Activated CD8-positive, alpha-beta T cell treated with anti-CD3 and anti-CD28 coated beads for 36 hours (primary cell): ENCODE data around the gene UNC13A. TPM values are rescaled to one million over a fixed set of nuclear protein-coding genes. Genes with fewer than 3 reads are reported as not detected.

Experiments
- ATAC-seq: fragments of 200-7000 bp; cut with Tn5 transposase; one replicate; pipeline ENCODE4 v1.10.0; 2021; ENCODE audit warnings: mild to moderate bottlenecking, moderate library complexity
- CTCF ChIA-PET: fragments of 350-600 bp; sonication (Branson Sonifier 250); formaldehyde crosslinking; loops from one replicate; lab custom pipeline; 2021; ENCODE audit warnings: antibody characterized with exemption; lab: Charles Lee
- POLR2A ChIA-PET: fragments of 350-600 bp; sonication (Branson Sonifier 250); formaldehyde crosslinking; loops from one replicate; lab custom pipeline; 2021; ENCODE audit warnings: antibody characterized with exemption; lab: Charles Lee
- DNase-seq: peaks from one replicate; pipeline ENCODE4 v3.0.0-alpha.2; 2020
- H3K27ac Mint-ChIP-seq: one replicate; pipeline ENCODE4 v1.8.0; 2021; ENCODE audit warnings: mild to moderate bottlenecking, mixed read lengths
- H3K27me3 Mint-ChIP-seq: one replicate; pipeline ENCODE4 v1.8.0; 2021; ENCODE audit warnings: mixed read lengths
- H3K36me3 Mint-ChIP-seq: one replicate; pipeline ENCODE4 v1.8.0; 2021; ENCODE audit warnings: low read depth, mixed read lengths
- H3K4me1 Mint-ChIP-seq: one replicate; pipeline ENCODE4 v1.8.0; 2021; ENCODE audit warnings: low read depth, mixed read lengths
- H3K4me3 Mint-ChIP-seq: one replicate; pipeline ENCODE4 v1.8.0; 2021; ENCODE audit warnings: mild to moderate bottlenecking, moderate library complexity, mixed read lengths
- H3K9me3 Mint-ChIP-seq: one replicate; pipeline ENCODE4 v1.8.0; 2021; ENCODE audit warnings: mixed read lengths
- CTCF ChIP-seq: fragments of 200-600 bp; IDR thresholded peaks from one replicate; pipeline ENCODE4 v1.8.0; 2022; ENCODE audit warnings: antibody characterized with exemption, mild to moderate bottlenecking
- intact Hi-C: fragments of 100-400 bp; cut with micrococcal nuclease; formaldehyde crosslinking; loops from one replicate; pipeline ENCODE4 v1.10.0; 2022
- total RNA-seq, 2 experiments: library from RNA; stranded (reverse); gene quantifications; one replicate each; pipeline ENCODE4 v1.2.3, GENCODE V29; 2021

The UNC13A gene
- total RNA-seq, 2 experiments from 2014 or later, result not detected

DNA sequence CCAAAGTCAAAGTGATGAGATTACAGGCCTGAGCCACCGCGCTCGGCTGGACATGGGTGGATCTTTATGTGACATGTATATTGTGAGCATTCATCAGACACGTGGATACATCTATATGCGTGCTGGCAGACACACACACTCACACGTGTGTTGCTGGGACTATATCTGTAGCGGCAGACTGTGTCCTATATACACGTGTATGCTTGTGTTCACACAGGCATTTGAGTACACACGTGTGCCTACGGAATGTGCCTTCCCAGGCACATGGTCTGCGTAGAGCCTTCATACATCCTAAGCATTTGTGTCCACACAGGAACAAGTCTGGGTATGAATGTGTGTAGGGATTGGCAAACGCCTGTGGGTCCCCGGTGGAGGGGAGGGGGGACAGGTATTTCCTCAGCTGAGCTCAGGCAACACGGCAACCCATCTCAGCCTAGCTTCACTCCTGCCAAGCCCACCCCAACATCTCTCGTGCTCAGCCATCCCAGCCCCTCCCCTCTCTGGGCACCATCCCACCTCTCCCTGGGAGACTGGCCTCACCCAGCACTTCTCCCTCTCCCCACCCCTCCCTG, 2.6 kb downstream of the UNC13A start:
- DNase-seq (no peak), ATAC-seq (no peak)
- no peaks in the 10 kb centered on the region for H3K9me3 Mint-ChIP-seq
- peaks cover 67% of the 10 kb centered on the region for H3K27me3 Mint-ChIP-seq
- peaks cover 5% of the 10 kb centered on the region for H3K4me1 Mint-ChIP-seq
- no peak for TF ChIP-seq CTCF
- H3K27ac Mint-ChIP-seq, result no peak overlapping the region
- H3K4me3 Mint-ChIP-seq, result no peak overlapping the region
- CTCF ChIA-PET, result no interaction called here
- intact Hi-C loops, result no loop called here
- no peaks in the 10 kb centered on the region for H3K36me3 Mint-ChIP-seq
- POLR2A ChIA-PET, result no interaction called here

DNA sequence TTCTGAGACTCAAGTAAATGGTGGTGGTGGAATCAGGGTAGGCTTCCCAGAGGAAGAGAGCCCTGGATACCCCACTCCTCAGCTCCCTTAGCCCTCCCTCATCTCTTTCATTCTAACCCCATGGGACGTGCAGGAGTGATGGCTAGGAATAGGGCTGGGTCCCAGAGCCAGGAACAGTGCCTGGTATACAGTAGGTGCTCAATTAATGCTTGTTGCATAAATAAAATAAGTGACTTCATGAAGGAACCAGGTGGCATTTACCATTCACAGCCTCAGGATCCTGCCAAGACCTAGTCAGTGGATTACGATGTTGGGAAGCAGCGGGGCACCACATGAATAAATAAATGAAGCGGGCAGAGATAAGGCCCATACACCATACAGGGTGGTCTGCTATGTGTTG, 3.9 kb downstream of the UNC13A start:
- Mint-ChIP-seq H3K36me3 (no peaks in the 10 kb centered on the region), H3K9me3 (no peaks in the 10 kb centered on the region), H3K27ac (no peak overlapping the region), H3K27me3 (peaks cover 69% of the 10 kb centered on the region), H3K4me3 (no peak overlapping the region), H3K4me1 (peaks cover 8% of the 10 kb centered on the region)
- ATAC-seq (no peak), DNase-seq (no peak)
- no peak for TF ChIP-seq CTCF
- POLR2A ChIA-PET, result no interaction called here
- intact Hi-C loops, result no loop called here
- CTCF ChIA-PET, result no interaction called here

DNA sequence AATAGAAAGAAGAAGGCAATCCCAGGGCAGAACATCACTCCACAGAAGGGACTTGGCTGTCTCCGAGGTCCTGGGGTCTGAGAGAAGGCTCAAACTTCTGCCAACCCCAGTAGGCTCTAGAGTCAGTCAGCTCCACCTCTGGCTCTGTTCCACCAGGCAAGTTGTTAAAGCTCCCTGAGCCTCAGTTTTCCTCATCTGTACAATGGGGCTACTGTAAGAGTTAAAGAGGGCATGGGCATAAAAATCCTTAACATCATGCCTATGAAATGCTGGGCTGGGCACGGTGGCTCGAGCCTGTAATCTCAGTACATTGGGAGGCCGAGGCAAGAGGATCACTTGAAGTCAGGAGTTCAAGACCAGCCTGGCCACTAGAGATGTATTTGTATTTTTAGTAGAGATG, 5.1 kb downstream of the UNC13A start:
- Mint-ChIP-seq H3K36me3 (no peaks in the 10 kb centered on the region), H3K9me3 (no peaks in the 10 kb centered on the region), H3K27ac (no peak overlapping the region), H3K4me3 (no peak overlapping the region), H3K4me1 (peaks cover 6% of the 10 kb centered on the region), H3K27me3 (peaks cover 65% of the 10 kb centered on the region)
- no peak for DNase-seq
- intact Hi-C loops, result no loop called here
- TF ChIP-seq CTCF, result no peak
- CTCF ChIA-PET, result interaction anchor here (1.1 to 1.2 kb wide), 2 partner anchors 21 to 151 kb away, joined by 3 to 4 read pairs; no protein-coding TSS in a partner anchor
- POLR2A ChIA-PET, result no interaction called here
- ATAC-seq, result no peak

DNA sequence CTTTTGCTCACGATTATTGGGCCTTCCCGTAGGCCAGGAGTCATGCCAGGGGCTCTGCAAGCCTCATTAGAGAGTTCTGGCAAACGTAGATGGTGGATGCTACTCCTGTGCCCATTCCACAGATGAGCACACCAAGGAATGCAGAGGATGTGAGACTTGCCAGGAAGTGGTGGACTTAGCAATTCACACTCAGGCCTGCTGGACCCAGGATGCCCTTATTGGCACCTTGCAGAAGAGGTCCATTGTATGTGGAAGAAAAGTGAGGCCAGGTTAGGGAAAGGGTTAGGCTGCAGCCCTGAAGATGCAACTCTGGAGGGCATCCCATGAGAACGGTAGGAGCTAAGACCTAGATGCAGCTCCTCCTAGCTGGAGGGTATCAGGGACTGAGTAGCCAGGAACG, 5.9 kb downstream of the UNC13A start:
- intact Hi-C loops, result no loop called here
- Mint-ChIP-seq H3K4me3 (no peak overlapping the region), H3K27ac (no peak overlapping the region), H3K9me3 (no peaks in the 10 kb centered on the region), H3K4me1 (peaks cover 3% of the 10 kb centered on the region), H3K36me3 (no peaks in the 10 kb centered on the region), H3K27me3 (peaks cover 64% of the 10 kb centered on the region)
- CTCF ChIA-PET, result interaction anchor here (1.2 kb wide), 1 partner anchor 22 kb away, joined by 4 read pairs; no protein-coding TSS in a partner anchor
- POLR2A ChIA-PET, result no interaction called here
- no peak for TF ChIP-seq CTCF
- ATAC-seq (no peak), DNase-seq (no peak)

GRCh38 chr19:17681505-17682125, 6.5 kb downstream of the UNC13A start:
- POLR2A ChIA-PET, result no interaction called here
- CTCF ChIA-PET, result no interaction called here
- ATAC-seq, result no peak

More at GRCh38 chr19:17681505-17682125, 6.5 kb downstream of the UNC13A start:
- no peak overlapping the region for H3K27ac Mint-ChIP-seq
- no peak overlapping the region for H3K4me3 Mint-ChIP-seq
- peak; percentile 59 for DNase-seq
- peaks cover 62% of the 10 kb centered on the region for H3K27me3 Mint-ChIP-seq
- no peaks in the 10 kb centered on the region for H3K36me3 Mint-ChIP-seq
- no peaks in the 10 kb centered on the region for H3K9me3 Mint-ChIP-seq
- H3K4me1 Mint-ChIP-seq, result peaks cover 3% of the 10 kb centered on the region
- intact Hi-C loops, result no loop called here
- no peak for TF ChIP-seq CTCF
